CD4-positive, alpha-beta T cell treated with Interleukin-1 beta for 1 hour (primary cell): ENCODE results near the gene UBE2H.
"Not testable (repeated sequence)": the region's sequence is repeated elsewhere in the genome, so short reads cannot be mapped to it uniquely, and the experiment has no call there.

Source experiments
- DNase-seq, 2 donors: peaks; one replicate each; pipeline ENCODE4 v3.0.0-alpha.2; 2020 to 2022

UBE2H gene

DNA sequence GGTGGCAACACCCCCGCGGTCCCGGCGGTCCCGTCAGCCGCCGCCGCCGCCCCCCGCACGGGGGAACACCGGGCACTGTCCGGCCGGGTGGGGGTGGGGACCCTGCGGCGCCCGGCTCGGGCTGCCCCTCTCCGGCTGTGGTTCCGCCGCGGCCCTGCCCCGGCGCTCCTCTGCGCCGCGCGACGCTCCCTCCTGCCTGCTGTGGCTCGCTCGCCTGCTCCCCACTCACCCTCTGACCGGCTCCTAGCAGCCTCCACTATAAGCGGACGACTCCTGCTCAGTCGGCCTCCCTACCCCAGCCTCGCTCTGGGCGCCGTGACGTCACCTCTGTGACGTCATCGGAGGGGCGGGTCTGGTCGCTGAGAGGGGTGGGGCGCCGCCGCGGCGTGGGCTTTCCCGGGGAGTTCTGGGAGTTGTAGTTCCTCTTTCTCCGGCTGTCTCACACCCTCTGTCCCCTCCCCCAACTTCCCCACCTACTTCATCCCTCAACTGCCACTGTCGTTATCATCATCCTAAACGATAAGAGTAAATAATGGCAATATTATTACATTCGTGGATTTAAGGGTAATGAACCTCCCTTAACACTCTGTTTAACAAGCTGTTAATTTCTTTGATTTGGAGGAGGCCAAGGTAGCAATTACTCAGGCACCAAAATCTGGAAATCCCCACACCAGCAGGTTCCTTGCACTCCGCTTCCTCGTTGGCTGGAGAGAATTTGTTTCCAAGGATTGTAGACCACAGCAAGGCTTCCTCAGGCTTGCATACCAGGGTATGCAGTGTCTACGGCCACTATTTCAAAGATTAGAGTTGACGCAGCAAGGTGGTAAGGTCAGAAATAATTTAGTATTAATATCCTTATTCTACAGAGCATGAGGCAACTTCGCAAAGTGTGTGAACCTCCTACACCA lies at the start of gene UBE2H:
TSS of gene UBE2H (minus strand) at position 308 of the 908 bp plus-strand sequence. CDS start 405 bp downstream, outside the sequence.
- peak; percentile 94 to 96 for DNase-seq

DNA sequence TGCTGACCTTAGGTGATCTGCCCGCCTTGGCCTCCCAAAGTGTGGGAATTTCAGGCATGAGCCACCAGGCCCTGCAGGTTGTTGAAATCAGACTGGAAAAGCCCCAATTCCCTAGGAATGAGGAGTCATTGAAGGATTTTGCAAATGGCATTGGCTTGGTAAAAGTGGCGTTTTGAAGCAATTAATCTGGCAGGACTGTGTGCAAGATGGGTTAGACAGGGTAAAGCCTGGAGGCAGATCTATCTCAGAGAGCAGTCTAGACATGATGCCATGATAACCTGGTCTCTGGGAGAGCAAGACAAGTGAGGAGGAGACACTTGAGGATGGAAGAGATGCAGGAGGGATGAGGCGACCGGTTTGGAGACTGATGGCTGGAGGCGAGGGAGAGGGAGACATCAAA lies 45.7 kb upstream of the UBE2H start:
- no peak for DNase-seq

DNA sequence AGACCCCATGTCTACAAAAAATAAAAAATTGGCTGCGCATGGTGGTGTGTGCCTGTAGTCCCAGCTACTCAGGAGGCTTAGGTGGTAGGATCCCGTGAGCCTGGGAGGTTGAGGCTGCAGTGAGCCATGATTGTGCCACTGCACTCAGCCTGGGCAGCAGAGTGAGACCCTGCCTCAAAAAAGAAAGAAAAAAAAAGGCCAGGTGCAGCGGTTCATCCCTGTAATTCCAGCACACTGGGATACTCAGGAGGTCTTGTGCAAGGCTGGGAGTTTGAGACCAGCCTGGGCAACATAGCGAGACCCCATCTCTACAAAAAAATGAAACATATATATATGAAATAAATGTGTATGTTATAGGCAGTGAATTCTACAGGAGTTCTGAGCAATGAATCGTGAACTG lies 44.5 kb upstream of the UBE2H start:
- DNase-seq: no peak

- DNase-seq: no peak
Measured at GRCh38 chr7:129993275-129993674, 40.5 kb upstream of the UBE2H start.

DNA sequence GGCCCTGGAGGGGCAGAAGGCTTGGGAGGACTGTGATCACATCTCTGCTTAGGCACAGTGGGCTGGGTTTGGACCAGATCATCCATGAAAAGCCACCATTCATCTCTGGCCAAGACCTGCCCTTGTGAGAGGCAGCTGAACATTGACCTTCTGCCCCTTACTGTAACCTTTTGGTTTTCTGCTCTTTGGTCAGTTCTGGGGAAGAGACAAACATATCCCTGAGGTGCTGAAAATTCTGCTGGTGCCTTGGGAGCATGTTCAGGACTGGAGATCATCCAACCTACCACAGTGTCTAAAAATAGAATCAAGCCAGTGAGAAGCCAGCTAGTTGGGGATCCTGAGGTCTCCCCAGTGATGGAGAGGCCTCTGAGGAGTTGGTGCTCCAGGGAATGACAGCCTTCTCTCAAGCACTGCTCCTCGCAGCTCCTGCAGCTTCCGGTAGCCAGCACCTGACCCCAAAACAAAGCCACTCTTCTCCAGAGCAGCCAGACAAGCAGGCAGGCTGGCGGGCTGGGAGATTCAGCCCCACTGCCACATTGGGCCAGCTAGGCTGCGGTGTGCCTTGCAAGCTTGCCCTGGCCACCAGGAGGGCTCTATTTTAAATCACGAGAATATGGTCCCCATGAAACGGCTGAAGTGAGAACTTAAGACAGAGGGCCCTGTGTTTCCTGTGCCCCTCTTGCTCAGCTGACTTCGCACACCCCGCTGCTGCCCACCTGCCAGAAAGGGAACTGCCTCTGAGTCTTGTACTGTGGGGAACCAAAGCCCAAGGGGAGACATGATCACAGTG lies 37.8 kb upstream of the UBE2H start:
- no peak for DNase-seq

DNA sequence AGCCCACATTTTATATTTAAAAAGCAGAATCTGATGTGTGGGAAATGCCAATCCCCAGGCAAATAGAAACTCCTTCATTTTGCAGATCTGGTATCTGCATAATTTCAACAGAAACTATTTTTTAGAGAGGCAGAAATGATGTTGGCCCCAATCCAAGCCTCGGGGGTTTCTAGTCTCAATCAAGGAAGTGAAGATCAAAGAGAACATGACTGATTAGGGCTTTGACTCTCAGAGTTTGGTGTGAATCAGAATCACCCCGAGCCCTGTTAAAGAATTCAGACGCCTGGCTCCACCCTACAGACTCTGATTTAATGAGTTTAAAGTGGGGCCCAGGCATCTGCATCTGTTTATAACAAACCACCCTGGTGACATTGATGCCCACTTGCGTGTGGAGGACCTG lies 36.7 kb upstream of the UBE2H start:
- peak in 1 of 2 donors; percentile 8 for DNase-seq

- DNase-seq: no peak
Measured at GRCh38 chr7:129986600-129986999, 33.8 kb upstream of the UBE2H start.

DNA sequence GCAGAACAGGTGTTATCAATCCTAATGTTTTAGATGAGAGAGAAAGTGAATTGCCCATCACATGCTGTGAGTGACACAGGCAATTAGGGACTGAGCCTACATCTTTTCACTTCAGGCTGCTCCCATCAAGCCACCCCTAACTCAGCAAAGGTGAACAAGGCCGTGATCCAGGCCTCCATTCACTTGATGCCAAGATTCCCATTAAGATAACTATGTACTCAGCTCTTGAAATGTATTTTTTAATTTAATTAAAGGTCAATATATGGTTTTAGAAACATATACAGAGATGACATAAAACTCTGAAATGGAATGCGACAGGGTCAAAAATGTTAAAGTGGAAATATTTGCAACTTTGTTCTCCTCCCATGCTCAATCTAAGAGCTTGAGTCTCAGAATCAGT lies 27.9 kb upstream of the UBE2H start:
- DNase-seq: no peak

- no peak for DNase-seq
Measured at GRCh38 chr7:129975309-129975708, 22.5 kb upstream of the UBE2H start.

- DNase-seq: no peak
Measured at GRCh38 chr7:129970816-129971215, 18.1 kb upstream of the UBE2H start.

GRCh38 chr7:129969881-129970446 lies 17.2 kb upstream of the UBE2H start:
- DNase-seq: no peak

DNA sequence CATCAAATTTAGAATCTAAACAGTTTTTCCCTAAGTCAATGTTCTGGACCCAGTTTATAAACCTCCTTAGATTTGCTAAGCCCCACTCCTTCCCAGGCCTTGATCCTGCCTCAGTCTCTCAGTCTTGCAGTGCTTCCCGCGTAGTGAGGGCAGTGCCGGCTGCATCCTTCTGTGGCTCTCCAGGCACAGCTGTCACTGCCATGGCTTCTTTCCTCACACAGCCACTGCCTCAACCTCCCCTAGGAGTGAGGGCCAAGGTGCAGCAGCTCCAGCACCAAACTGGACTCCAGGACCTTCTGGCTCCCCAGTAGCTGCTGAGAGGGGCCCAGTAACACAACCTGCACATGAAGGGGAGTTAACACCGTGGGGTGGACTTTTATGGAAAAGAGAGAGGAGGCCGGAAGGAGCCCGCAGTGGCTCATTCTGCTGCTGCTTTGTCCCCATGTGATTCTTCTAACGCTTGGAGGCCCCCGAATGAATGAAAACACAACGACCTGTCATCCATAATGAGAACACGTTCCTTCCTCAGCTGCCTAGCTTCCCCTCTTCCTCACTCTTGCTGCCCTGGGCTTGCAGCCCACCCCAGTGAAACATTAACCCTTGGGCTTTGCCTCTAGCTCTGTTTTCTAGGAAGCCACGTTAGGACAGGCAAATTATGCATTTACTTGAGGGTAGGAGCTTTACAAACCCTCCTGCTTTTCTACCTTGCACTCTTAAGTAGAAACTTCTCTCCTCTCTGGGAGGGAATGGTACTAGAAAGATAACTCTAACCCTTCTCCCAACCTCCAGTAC lies 16.0 kb upstream of the UBE2H start:
- DNase-seq: no peak

- DNase-seq: not testable (repeated sequence)
Measured at GRCh38 chr7:129960204-129960475, 7.4 kb upstream of the UBE2H start.

- peak in 1 of 2 donors; percentile 17 for DNase-seq
Measured at GRCh38 chr7:129959471-129960203, 6.9 kb upstream of the UBE2H start.

DNA sequence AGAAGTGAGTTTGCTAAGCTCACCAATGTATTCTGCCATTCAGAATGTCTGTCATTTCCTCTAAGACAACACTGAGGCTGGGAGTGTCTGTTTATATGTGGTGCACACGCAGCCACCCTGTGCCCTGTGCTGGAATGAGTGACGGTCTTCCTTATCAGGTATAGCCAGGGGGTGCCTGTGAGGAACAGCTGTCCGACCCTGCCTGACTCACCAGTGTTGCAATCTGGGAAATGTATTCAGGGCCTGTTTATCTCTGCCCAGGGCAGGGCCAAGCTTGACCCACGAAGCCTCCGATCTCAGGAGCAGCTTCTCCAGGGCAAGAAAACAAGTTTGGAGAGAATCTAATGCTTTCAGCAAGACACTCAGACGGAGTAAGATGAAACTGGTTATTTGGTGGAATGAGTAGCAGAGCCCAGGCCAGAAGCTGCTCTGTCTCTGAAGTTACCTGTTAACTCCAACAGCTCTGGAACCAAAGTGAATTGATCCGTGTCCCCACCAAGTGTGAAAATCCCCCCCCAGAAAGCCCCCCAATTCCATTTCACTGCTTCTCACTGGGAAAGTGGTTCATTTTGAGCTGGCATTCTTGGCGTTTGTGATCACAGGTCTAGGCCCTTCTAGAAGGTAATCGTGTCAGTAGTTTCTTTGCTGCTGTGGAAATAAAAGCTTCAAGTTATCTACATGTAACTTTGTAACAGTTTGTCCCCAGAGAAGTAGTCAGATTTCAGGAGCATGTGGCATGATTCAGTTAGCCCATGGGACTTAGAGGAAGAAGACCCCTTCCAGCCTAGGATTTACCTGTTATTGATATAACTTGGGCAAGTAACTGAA lies 6.1 kb upstream of the UBE2H start:
- DNase-seq: peak in 1 of 2 donors; percentile 54

- no peak for DNase-seq
Measured at GRCh38 chr7:129955993-129956543, 3.3 kb upstream of the UBE2H start.

- DNase-seq: peak; percentile 33 to 53
Measured at GRCh38 chr7:129952086-129952652, 591 bp downstream of the UBE2H start.

- peak in 1 of 2 donors; percentile 24 for DNase-seq
Measured at GRCh38 chr7:129951226-129952085, 1.3 kb downstream of the UBE2H start.

GRCh38 chr7:129950933-129951225 lies 1.9 kb downstream of the UBE2H start:
- no peak for DNase-seq
